ENCODE measurements around the gene UBASH3A.

Gene UBASH3A

GRCh38 chr21:42411197-42411869 is 7.6 kb downstream of the UBASH3A start:
- DNase-seq (ENCODE audit: low read depth): no peak

- no peak for DNase-seq (ENCODE audit: low read depth)
These were observed 8.4 kb downstream of the UBASH3A start for GRCh38 chr21:42411891-42412635.

GRCh38 chr21:42412636-42412933 is 8.9 kb downstream of the UBASH3A start:
- DNase-seq (ENCODE audit: low read depth): no peak

DNA sequence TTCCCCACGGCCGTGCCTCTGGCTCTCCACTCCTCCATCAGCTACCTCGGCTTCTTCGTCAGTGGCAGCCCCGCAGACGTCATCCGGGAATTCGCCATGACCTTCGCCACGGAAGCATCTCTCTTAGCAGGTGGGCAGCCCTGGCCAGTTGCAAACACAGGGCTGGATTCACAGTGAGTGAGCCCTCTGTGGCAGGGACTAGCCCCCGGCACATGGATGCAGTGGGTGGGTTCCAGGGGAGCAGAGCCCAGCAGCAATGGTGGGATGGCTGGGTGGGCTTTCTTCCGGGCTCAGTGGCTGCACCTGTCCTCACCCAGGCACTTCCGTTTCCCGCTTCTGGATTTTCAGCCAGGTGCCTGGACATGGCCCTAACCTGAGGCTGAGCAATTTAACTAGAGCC is 9.4 kb downstream of the UBASH3A start:
- no peak for DNase-seq (ENCODE audit: low read depth)

DNA sequence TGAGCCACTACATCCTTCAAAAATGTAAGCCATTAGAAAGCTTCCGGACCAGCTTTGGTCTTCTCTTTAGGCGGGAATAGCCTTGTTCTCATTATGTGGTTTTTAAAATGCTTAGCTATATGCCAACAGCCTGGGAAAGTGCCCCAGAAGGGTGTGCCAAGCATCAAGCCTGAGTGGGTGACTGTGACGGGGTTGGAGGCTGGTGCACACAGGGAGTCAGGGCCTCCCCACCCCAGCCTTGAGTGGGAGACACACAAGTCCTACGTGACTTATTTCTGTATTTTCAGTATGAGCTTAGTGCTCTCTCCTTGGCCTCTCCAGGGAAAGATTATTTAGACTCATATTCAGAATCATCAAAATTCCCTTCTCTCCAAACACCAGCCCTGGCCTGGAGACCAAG is 9.8 kb downstream of the UBASH3A start:
- DNase-seq (ENCODE audit: low read depth): no peak

DNA sequence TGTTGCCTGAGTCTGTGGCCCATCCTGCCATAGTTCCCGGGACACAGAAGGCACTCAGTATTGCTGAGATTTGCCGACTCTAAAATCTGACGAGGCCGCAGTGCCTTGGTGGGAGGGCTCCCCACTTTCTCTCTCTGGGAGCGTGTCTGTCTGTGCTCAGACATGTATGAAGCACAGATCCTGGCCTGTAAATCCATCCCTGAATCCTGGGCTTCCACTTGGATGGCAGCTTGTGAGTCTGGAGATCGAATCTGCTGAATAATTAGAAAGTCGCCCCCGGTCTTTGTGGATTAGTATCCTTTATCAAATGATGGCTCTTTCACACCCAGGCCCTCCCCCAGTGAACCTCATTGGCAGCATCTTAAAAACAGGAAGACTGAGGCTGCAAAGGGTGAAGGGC is 10.4 kb downstream of the UBASH3A start:
- DNase-seq (ENCODE audit: low read depth): no peak

- no peak for DNase-seq (ENCODE audit: low read depth)
These were observed 10.8 kb downstream of the UBASH3A start for GRCh38 chr21:42414553-42414927.

- DNase-seq (ENCODE audit: low read depth): peak; percentile 90
These were observed 11.4 kb downstream of the UBASH3A start for GRCh38 chr21:42414928-42415769.

DNA sequence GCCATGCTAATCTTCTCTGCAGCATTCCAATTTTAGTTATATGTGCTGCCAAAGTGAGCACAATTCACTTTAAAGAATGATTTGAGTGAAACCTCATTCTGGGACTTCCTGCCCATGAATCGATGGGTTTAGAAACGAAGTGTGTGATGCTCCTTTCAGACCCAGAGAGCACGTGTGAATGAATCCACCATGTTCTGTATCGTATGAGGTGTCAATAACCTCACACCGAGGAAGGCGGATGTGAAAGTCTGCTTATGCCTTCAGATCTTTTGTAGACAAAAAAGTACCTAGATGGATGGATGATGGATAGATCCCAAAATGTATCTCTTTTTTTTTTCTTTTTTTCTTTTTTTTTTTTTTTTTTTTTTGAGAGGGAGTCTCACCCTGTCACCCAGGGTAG is 13.8 kb downstream of the UBASH3A start:
- no peak for DNase-seq (ENCODE audit: low read depth)

GRCh38 chr21:42418886-42419285 is 15.2 kb downstream of the UBASH3A start:
- no peak for DNase-seq (ENCODE audit: low read depth)

GRCh38 chr21:42419845-42420244 is 16.1 kb downstream of the UBASH3A start:
- DNase-seq (ENCODE audit: low read depth): no peak

DNA sequence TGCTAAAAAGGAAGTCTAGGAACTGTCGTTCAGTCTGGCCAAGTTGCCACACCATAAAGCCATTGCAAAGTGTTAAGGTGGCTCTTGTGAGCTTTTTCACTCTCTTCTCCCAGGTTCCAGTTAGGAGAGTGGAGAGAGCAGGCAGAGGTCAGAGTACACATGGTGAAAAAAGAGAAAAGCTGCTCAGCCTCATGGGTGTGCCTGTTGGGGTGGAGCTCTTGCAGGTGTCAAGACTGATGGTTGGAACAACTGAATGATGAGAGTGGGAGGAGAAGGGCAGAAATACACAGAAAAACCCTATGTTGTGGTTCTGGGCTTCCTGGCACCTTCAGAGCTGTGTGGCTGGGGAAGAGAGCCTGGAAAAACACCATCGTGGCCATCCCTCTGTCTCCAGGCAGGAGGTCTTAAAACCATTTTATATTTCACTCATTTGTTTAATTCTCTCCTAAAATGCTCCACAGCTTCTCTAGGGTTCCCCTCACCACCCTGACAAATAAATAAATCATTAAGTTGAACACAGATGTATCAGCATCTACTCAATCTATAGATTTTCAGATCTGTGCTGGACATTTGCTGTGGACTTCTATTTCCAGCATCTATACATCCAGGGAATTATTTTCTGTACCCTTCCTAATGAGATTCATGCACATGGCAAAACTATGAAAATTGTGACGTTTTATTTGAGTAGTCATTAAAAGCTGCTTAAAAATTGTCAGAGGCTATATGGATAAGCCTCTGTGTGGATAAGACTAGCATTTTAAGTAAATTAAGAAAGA is 17.5 kb downstream of the UBASH3A start:
- no peak for DNase-seq (ENCODE audit: low read depth)

DNA sequence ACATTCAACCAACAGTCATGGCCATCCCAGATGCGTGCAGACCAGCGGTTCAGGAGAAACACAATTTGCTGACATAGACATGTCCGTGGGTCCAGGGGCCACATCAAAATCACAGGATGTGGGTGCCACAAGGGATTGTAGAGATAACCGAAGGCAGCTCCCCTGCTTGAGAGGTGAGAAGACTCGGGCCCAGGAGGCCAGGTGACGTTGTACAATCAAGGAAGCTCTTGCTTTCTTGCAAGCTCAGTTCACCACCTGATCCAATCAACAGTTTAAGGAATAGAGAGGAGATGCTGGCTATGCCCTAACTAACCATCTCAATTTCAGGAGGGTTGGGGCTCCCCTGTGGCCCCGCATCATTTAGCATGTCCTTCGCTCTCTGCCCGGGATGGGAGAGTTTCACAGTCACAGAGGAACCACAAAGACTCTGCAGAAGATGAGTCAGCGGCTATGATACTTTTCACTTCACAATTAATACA is 19.5 kb downstream of the UBASH3A start:
- no peak for DNase-seq (ENCODE audit: low read depth)

- no peak for DNase-seq (ENCODE audit: low read depth)
These were observed 20.0 kb downstream of the UBASH3A start for GRCh38 chr21:42423685-42424084.

- DNase-seq (ENCODE audit: low read depth): peak; percentile 58
These were observed 21.3 kb downstream of the UBASH3A start for GRCh38 chr21:42424914-42425541.

- DNase-seq (ENCODE audit: low read depth): no peak
These were observed 21.9 kb downstream of the UBASH3A start for GRCh38 chr21:42425591-42425990.

DNA sequence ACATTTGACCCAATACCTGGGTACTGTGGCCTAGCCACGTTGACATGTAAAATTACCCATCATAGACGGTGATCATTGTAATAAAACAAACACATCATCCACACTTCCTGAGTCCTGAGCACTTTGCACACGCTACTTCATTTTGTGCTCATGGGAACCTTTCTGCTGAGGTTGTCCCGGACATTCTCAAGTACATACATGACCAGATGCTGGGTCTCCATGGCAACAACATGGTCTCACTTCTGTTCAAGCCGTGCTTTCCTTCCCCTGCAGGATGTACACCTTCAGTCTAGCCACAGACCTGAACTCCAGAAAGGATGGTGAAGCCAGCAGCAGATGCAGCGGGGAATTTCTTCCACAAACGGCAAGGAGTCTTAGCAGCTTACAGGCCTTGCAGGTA is 22.7 kb downstream of the UBASH3A start:
- no peak for DNase-seq (ENCODE audit: low read depth)

DNA sequence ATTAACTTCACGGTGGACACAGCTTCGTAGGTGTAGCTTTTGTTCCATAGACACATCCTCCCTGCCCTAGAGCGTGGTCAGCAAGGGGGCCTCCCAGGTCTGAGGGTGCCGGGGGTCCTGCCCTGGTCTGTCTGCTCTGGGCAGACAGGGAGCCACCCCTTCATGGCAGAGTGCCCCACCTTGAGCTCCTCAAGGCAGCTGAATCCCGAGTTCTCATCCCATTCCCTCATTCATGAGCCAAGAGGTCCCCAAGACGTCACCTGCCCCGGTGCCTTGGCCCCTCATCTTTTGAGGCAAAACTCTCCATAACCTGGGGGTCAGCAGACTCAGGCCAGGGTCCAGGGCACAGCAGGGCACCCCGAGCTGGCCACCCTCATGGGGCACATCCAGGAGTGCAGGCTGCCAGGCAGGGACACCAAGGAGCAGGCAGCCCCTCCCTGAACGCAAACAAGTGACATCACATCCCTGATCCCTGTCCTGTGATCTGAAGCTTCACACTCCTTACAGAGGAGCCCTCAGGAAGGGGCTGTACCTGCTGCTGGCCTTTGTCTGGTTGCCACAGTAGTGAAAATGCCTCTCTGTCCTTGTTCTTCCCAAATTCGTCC is 23.3 kb downstream of the UBASH3A start:
- DNase-seq (ENCODE audit: low read depth): no peak

DNA sequence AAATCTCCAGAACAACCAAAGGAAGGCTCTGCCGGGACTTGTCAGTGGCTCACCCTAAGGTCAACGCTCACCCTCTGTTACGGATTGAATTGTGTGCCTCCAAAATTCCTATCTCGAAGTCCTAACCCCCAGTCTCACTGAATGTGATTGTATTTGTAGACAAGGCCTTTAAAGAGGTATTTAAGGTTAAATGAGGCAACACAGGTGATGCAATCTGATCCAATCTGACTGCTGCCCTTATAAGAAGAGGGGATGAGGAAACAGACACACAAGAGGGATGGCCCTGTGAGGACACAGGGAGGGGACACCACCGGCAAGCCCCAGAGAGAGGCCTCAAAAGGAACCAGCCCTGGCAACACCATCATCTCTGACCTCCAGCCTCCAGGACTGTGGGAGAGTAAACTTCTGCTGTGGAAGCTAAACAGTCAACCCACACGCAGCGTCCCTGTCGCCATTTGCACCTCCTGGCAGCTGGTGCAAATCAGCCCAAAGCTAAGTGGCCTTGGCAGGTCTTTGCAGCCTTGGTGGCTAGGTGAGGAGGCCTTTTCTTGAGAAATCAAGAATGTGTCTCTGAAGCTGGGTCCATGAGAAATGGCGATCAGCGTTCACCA is 24.2 kb downstream of the UBASH3A start:
- no peak for DNase-seq (ENCODE audit: low read depth)

GRCh38 chr21:42429021-42429420 is 25.3 kb downstream of the UBASH3A start:
- DNase-seq (ENCODE audit: low read depth): no peak

DNA sequence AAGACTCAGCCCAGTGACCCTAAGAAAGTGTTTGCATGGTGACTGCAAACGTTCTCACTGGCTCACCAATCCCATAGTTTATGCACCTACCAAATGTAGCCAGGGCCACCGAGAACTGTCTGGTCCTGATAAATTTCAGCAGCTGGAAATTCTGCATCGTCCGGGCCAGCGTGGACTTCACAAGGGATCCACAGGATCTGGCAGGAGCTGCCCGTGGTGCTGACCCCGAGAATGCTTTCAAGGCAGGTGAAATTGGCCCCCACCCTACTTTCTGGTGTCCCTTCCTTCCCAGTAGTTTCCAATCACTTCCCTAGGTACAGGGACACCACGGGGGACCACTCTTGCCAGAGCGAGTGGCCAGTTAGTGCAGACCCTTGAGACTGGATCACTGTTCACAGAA is 26.2 kb downstream of the UBASH3A start:
- DNase-seq (ENCODE audit: low read depth): no peak
